ENCODE measurements around the gene SLC49A3. TPM values are rescaled to one million over a fixed set of nuclear protein-coding genes. Genes with fewer than 3 reads are reported as not detected.

The SLC49A3 gene
- total and polyA plus RNA-seq, 2 of the 13 experiments (the other 11 are each of a cell fraction or from before 2014, with no cell fraction given), result 0.07 to 0.17 TPM

DNA sequence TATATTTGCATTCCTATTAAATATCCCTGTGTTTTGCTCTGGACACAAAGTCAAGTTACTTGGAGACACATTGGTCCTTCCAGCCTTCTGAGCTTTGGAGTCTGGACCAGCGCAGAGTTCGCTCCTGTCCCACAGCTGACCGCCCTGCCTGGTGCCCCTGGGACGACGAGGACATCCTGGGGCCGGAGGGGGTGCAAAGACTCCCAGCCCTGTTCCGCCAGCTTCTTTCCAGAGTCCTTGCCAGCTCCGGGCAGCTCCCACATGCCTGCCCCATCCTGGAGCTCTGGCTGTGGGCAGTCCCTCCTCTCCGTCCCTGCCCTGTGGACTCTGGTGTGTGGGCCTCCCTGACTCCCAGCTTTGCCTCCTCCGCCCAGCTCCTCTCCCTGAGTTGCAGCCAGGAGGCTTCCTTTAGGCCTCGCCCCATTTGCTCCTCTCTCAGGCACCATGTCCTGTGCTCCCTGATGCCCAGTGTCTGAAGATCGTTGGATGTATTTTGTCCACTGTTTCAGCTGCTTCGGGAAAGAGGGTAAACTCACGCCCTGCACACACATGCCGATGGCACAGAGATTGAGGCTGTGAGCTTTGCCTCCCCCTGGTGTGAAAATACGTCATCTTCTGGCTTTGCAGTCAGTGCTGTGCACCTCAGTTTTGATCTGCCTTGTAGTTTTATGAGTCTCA lies 11.8 kb upstream of the SLC49A3 start (continued):
- no peak for TF ChIP-seq BHLHE40 (IDR thresholded peaks at IDR 0.05; ENCODE audit: low read length)
- TF ChIP-seq, protein P1, sequence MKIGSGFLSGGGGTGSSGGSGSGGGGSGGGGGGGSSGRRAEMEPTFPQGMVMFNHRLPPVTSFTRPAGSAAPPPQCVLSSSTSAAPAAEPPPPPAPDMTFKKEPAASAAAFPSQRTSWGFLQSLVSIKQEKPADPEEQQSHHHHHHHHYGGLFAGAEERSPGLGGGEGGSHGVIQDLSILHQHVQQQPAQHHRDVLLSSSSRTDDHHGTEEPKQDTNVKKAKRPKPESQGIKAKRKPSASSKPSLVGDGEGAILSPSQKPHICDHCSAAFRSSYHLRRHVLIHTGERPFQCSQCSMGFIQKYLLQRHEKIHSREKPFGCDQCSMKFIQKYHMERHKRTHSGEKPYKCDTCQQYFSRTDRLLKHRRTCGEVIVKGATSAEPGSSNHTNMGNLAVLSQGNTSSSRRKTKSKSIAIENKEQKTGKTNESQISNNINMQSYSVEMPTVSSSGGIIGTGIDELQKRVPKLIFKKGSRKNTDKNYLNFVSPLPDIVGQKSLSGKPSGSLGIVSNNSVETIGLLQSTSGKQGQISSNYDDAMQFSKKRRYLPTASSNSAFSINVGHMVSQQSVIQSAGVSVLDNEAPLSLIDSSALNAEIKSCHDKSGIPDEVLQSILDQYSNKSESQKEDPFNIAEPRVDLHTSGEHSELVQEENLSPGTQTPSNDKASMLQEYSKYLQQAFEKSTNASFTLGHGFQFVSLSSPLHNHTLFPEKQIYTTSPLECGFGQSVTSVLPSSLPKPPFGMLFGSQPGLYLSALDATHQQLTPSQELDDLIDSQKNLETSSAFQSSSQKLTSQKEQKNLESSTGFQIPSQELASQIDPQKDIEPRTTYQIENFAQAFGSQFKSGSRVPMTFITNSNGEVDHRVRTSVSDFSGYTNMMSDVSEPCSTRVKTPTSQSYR (CRISPR knock-in tag; IDR thresholded peaks at IDR 0.05; ENCODE audit: borderline replicate concordance), result no peak
- TF ChIP-seq, protein P2, sequence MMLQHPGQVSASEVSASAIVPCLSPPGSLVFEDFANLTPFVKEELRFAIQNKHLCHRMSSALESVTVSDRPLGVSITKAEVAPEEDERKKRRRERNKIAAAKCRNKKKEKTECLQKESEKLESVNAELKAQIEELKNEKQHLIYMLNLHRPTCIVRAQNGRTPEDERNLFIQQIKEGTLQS (CRISPR knock-in tag; IDR thresholded peaks at IDR 0.05), result no peak
- TF ChIP-seq, protein P3, sequence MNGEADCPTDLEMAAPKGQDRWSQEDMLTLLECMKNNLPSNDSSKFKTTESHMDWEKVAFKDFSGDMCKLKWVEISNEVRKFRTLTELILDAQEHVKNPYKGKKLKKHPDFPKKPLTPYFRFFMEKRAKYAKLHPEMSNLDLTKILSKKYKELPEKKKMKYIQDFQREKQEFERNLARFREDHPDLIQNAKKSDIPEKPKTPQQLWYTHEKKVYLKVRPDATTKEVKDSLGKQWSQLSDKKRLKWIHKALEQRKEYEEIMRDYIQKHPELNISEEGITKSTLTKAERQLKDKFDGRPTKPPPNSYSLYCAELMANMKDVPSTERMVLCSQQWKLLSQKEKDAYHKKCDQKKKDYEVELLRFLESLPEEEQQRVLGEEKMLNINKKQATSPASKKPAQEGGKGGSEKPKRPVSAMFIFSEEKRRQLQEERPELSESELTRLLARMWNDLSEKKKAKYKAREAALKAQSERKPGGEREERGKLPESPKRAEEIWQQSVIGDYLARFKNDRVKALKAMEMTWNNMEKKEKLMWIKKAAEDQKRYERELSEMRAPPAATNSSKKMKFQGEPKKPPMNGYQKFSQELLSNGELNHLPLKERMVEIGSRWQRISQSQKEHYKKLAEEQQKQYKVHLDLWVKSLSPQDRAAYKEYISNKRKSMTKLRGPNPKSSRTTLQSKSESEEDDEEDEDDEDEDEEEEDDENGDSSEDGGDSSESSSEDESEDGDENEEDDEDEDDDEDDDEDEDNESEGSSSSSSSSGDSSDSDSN (CRISPR knock-in tag; IDR thresholded peaks at IDR 0.05), result 0 out of 2 replicates have a peak, but pooled peaks have one; percentile 38
